HG03378 (cell line): ENCODE measurements around the gene ST6GALNAC3.
A peak's percentile ranks its signal among the peaks of the same experiment; 100 is the strongest.
"Not testable (repeated sequence)": the region's sequence is repeated elsewhere in the genome, so short reads cannot be mapped to it uniquely, and the experiment has no call there.

Experiments
- ATAC-seq: cut with Tn5 transposase; IDR thresholded peaks from one replicate; pipeline ENCODE4 v1.9.1; 2021; ENCODE audit warnings: mild to moderate bottlenecking, moderate library complexity; ENCODE audit not compliant: unreplicated experiment

The ST6GALNAC3 gene

DNA sequence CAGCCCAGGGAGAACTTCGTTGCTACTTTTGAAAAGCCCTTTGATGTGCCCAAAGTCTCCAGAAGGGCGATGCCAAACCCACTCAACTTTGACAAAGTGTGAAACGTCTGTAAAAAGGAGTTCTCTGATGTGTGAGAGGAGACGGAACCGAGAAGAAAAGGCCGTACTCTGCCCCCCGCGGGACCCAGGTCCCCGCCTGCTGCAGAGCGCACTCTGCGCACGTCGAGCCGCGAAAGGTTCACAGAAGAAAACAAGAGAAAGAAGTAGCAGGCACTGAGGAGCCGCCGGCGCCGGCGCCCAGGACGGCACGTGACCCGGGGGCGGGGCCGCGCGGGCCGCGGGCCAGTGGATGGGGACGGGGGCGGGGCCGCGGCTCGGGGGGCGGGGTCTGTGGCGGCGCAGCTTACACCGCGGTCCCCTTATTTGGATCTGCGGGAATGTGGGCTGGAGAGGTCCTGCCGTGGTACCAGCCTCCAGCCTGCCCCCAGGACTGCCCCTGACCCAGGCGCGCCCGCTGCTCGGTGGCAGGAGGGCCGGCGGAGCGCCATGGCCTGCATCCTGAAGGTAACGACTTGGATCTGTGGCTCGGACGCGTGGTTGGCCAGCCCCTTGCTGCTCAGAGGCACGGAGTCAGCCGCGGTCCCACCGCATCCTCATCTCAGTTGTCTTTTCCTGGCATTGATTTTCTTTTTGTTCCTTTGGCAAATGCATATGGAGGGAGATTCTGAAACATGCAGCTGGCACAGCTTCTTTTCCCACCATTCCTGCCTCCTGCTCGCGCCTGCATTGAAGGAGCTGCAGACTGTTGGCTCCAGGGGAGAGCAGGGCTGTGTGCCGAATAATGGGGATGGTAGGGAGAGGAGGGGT, at the start of gene ST6GALNAC3:
ST6GALNAC3 (plus strand) TSS at position 426 of the 867 bp plus-strand sequence.
- ATAC-seq = peak; percentile 57

DNA sequence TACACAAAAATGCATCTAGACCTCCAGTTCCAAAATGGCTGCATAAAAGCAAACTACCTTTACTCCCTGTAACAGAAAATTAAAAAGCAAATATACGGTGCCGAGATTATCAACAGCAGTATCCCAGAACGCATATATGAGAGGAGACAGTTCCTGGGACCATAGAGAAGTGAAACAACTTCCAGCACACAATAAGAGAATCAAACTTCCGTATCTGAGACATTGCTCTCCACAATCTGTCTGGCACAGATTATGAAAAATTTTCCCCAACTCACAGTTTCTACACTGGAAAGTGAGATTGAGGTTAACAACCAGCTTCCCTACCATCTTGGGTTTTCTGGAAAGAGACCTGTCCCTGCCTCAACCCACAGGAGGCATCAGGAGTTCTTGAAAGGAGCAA, 47.2 kb upstream of the ST6GALNAC3 start:
- ATAC-seq = no peak

GRCh38 chr1:76029331-76029730, 45.2 kb upstream of the ST6GALNAC3 start:
- ATAC-seq = no peak

GRCh38 chr1:76031496-76031895, 43.0 kb upstream of the ST6GALNAC3 start:
- ATAC-seq = no peak

GRCh38 chr1:76033800-76034475, 40.6 kb upstream of the ST6GALNAC3 start:
- ATAC-seq = no peak

DNA sequence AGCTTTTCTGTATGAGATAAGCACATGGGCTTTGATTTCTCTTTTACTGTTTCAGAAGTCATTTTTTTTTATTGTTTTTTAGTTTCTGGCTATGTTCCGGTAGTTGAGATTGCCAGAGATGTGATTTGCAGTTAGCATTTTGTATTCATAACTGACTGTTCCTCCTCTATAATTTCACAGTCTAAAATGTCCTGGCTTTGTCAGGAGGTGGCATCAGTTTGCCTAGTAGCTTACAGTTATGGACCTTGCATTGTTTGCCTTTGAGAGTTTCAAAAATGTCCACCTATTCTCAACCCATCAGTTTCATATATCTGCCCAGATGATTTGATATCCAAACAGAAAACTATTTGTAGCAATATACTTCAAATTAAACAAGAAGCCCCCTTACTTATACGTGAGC, 39.5 kb upstream of the ST6GALNAC3 start:
- no peak for ATAC-seq

DNA sequence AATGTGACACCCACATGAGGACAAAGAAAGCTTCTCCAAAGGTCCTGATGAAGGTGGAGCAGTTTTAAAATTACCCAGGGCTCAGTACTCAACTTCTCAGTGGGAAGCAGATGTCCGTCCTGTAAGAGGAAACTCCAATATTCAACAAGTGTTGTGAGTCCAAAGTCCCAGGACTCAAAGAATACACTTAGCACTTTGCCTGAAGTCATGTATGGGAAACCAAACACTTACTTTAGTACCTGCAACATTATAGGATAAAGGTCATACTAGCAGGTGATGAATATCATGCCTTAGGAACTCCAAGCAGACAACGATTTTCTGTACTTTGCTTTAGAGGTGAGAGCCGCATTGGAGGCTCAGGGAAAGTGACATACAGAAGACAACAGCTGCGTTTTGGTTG, 37.2 kb upstream of the ST6GALNAC3 start:
- ATAC-seq = no peak

DNA sequence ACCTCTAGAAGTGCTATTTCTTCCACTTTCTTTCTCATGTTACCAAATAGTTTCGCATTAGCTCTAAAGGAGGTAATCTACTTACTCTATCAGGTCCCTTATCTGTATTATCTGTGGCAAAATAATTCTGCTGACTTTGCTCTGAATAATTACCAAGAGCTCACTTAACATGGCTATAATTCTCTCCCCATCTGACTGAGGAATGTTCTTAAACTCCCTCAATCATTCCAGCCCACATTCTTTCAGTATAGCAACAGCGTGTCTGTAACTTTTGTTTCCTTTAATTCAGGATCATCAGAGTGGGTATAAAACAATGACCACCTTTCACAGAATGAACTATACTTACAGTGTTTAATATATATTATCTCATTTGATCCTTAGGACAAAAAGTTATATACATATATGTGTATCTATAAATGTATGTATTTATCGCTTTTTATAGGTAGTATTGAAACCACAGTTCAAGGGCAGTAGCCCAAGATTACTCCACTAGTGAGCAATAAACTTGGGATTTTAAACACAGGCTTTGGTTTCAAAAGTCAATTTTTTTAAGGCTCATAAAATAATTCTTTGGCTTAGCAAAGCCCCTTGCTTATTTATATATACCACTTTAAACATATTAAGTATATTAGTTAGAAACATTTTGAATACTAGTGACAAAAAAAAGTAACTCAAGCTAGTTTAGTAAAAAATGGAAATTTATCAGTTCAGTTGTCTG, 36.1 kb upstream of the ST6GALNAC3 start:
- ATAC-seq = no peak

DNA sequence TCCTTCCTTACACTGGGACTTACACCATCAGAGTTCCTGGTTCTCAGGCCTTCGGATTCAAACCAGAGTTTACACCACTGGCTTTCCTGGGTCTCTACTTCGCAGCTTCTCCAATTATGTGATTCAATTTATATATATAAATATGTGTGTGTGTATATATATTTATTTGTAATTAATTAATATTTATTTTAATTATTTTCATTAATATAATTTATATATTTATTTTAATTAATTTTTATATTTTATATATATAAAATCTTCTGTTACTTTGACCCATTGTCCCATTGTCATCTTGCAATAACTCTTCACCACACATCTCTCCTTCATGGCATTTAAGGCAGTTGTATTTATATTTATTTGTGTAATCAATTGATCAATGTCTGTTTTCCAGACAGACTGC, 28.4 kb upstream of the ST6GALNAC3 start:
- no peak for ATAC-seq

DNA sequence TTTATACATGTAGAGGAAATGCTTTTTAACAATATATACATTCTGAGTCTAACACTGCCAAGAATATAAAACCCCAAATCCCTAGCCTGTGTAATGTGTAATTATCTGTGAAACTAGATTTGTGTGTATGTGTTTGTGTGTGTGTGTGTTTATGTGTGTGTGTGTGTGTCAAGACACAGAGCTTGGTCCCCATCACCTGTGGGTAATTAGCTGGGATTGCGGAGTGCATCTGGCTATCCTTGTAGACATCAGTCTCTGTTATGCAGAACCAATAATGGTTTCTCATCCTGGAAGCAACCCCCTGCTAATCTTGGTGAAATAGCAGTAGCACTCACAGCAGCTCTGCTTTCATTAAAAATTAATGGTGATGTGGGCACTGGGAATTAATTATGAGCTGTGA, 26.3 kb upstream of the ST6GALNAC3 start:
- no peak for ATAC-seq

DNA sequence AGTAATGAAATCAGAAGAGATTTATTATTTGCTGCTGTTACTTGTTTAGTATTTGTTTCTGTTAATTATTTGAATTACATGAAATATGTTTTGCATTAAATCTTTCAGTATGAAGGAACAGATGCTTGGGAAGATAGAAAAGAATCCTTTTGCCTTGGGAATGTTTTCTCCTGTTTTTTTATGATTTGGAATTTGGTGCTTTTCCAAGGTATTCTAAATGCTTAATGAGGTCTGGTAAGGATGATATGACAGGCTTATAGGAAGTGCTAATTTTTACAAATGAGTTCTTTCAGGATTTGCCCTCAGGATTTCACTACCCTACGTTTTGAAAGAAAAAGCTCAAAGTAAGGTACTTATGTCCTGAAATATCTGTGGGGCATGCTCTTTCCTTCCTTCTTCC, 25.6 kb upstream of the ST6GALNAC3 start:
- ATAC-seq = no peak

DNA sequence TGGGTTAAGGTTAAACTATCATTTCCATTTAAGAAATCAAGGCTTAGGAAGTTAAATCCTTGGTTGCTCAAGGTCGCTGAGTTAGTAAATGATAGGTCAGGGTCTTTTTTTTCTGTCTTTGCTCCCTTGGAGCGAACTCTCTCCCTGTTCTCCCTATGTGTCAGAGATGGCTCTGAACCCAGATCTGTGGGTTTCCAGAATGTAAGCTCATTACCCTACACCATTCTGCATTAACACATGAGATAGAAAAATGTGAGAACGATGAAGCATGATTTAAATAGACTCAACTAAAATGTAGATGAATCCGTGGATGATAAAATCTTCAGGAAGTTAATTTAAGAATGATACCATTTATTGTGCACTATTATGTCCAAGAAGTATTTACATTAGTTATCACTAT, 25.0 kb upstream of the ST6GALNAC3 start:
- no peak for ATAC-seq

DNA sequence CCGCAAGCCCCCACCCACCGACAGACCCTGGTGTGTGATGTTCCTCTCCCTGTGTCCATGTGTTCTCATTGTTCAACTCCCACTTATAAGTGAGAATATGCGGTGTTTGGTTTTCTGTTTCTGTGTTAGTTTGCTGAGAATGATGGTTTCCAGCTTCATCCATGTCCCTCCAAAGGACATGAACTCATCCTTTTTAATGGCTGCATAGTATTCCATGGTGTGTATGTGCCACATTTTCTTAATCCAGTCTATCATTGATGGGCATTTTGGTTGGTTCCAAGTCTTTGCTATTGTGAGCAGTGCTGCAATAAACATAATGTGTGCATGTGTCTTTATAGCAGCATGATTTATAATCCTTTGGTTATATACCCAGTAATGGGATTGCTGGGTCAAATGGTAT, 24.5 kb upstream of the ST6GALNAC3 start:
- ATAC-seq = not testable (repeated sequence)

GRCh38 chr1:76053021-76053420, 21.5 kb upstream of the ST6GALNAC3 start:
- no peak for ATAC-seq

- ATAC-seq = no peak
Measured at GRCh38 chr1:76054359-76054758, 20.2 kb upstream of the ST6GALNAC3 start.

- no peak for ATAC-seq
Measured at GRCh38 chr1:76055987-76056386, 18.6 kb upstream of the ST6GALNAC3 start.

DNA sequence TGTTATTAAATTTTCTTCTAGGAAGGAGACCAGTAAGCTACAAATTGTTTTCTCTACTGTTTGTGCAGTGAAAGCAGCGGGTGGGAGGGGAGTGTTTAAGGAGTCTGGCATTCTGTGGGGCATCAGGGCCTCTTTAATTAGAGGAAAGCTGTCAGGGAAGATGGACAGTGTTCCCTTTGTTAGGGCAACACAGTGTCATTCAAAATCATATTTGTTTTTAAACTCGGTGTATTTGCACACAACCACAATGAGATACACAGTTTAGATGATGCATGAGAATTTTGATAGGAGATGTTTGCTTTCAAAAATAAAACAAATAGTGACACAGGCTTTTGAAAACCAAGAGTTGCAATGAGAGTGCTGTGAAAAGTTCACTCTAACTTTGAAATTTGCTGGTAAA, 15.1 kb upstream of the ST6GALNAC3 start:
- ATAC-seq = no peak

DNA sequence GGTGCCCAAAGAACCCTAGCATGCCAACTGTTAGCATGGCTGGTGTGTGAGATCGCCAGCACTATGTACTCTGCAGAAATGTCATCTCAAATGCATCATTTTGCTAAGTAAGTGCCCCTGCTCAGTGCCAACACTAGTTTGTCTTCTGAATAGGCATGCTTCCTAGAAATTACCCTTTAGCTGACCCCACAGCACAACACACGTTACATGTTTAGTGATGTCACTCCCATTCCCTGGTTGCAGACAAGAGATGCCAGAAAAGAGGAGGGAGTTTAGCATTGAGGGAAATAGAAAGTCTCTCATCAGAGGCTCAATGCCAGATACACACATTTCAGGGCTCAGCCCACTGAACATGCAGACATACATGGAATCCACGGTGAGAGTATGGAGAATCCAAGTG, 9.3 kb upstream of the ST6GALNAC3 start:
- no peak for ATAC-seq

DNA sequence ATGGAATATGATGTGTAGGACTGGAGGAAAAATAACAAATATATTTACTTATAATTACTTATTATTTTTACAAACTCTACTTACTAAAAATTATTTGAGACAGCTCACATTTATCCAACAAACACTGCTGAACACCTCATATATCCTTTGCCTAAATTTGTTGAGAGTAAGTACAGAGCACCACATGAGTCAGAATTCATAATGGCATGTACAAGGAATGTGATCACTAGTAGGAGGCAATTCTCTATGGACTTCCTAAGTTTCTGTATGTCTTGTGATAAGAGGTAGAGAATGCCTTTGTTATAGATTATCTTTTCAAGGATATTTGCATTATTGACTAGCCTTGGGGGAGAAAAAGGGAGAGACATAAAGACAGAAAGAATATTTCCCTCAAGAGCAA, 8.2 kb upstream of the ST6GALNAC3 start:
- no peak for ATAC-seq

DNA sequence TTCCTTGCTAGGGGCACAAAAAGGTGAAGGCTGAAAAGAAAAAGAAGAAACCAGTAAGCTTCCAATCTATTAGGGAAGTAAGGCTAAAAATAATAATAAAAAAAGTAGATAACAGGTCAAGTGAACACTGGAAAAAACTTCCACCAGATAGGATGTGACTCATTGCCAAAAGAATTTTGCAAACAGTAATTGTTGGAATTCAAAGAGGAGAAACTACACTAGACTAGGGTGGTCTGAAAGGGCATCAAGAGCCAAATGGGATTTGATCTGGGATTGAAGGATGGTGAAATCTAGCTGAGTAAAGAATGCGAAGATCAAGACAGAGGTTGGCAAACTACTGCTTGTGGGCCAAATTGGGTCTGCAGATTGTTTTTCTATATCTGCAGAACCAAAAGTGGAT, 6.0 kb upstream of the ST6GALNAC3 start:
- no peak for ATAC-seq

DNA sequence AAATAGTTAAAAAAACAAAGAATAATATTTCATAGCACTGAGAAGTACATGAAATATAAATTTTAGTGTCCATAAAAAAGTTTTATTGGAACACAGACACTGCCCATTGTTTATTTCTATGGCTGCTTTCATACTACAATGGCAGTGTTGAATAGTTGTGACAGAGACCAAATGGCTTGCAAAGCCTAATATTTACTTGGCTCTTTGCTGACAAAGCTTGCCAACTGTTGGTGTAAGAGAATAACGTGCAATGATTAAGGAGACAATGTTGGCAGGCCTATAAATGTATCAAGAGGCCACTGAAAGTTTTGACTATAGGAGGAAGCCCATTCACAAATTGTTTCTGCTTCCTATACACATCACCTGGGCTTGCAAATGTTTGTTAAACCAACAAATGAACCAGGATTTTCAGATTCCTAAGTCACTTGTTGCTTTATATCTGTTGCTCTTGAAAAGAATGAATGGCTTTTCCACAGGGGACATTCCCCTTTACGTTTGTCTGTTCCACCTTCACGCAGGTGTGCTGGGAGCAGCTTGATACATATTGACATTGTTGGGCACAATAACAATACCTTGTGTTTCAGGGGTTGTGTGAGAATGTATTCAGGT, 5.5 kb upstream of the ST6GALNAC3 start:
- no peak for ATAC-seq
